Suppressor macrophage treated with lipopolysaccharide for 4 hours (primary cell): ENCODE measurements around the gene HSF2BP.

ENCODE experiments used
- DNase-seq: peaks from one replicate; pipeline ENCODE4 v3.0.0-alpha.2; 2020

HSF2BP gene

GRCh38 chr21:43648171-43648570 is 11.1 kb downstream of the HSF2BP start:
- no peak for DNase-seq

GRCh38 chr21:43646550-43647260 is 12.6 kb downstream of the HSF2BP start:
- DNase-seq = peak; percentile 94

DNA sequence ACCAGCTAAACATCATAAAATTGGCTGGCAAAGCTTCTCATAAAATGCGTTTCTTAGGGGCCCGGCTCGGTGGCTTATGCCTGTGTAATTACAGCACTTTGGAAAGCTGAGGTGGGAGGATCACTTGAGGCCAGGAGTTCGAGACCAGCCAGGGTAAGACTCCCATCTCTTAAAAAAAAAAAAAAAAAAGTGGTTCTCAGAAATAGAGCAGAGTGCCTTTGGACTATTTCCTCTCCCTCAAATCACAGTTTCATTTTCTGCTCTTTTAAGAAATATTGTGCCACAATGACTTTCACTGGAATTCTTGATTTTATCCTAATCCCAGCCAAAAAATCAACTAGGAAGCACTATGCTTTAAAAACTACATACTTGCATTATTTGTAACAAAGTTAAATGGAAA is 13.3 kb downstream of the HSF2BP start:
- peak; percentile 36 for DNase-seq

GRCh38 chr21:43645136-43645891 is 14.0 kb downstream of the HSF2BP start:
- DNase-seq = peak; percentile 93

DNA sequence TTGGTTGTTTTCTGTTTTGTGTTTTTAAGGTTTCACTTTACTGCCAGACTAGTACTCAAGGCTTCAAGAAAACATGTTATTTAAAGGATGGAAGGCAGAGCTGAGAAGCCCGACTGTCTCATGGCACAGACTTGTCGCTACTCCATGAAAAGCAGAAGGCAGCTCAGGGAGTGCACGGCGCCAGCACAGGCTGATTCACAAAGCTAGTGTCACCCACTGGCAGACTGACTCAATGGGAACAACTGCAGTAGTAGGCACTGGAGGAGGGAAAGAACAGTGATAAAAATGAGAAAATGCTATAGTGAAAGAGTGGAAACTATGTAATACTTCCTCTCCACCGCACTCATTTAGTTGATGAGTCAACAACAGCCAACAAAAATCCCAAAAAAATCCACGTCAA is 14.7 kb downstream of the HSF2BP start:
- peak; percentile 81 for DNase-seq

GRCh38 chr21:43644071-43644470 is 15.2 kb downstream of the HSF2BP start:
- no peak for DNase-seq

DNA sequence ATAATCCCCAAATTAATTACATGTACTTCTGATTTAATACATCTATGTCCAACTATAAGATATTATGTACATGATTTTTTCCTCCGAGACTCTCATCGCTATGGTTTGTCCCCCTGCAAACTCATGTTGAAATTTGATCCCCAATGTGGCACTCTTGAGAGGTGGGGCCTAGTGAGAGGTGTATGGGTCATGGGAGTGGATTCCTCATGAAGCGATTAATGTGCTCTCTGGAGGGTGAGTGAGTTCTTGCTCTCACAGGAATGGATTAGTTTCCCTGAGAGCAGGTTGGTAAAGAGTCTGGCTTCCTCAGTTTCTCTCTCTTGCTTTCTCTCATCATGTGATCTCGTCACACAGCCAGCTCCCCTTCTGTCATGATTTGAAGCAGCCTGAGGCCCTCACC is 16.1 kb downstream of the HSF2BP start:
- no peak for DNase-seq

DNA sequence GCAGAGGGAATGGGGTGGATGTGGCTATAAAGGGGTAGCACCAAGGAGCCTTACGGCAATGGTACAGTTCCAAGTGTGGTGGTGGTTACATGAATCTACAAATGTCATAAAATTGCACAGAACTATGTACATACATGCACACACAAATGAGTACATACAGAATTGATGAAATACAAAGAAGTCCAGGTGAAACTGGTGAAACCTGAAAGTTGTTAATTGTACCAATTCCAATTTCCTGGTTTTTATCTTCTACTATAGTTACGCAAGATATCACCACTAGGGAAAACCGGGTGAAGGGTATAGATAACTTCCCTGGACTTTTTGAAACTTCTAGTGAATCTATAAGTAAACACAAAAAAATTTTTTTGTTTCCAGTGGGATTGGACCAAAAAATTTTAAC is 18.9 kb downstream of the HSF2BP start:
- DNase-seq = no peak

DNA sequence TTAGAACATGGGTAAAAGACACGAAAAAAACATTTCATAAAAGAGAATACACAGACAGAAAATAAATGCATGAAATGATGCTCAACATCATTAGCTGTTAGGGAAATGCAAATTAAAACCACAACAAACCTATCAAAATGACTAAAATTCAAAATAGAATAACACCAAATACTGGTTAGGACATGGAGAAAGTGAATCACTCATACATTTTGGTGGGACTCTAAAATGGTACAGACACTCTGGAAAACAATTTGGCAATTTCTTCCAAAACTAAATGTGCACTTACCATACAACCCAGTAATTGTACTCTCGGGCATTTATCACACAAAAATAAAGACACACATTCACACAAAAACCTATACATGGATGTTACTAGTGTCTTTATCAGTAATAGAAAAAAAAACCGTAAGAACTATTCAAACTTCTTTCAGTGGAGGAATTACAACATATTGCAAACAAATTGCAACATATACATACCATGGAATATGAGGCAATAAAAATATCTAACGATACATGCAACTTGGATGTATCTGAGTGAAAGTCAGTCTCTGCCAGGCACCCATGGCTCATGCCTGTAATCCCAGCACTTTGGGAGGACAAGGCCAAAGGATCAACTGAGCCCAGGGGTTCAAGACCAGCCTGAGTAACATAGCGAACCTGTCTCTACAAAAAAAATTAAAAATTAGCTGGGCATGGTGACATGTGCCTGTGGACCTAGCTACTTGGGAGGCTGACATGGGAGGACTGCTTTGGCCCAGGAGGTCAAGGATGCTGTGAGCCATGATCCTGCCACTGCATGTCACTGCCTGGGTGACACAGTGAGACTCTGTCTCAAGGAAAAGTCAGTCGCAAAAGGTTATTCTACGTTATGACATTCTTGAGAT is 19.6 kb downstream of the HSF2BP start:
- peak; percentile 53 for DNase-seq

- no peak for DNase-seq
Observed at GRCh38 chr21:43637530-43638158, 21.6 kb downstream of the HSF2BP start.

GRCh38 chr21:43635436-43635835 is 23.9 kb downstream of the HSF2BP start:
- no peak for DNase-seq

- no peak for DNase-seq
Observed at GRCh38 chr21:43634618-43635017, 24.7 kb downstream of the HSF2BP start.

DNA sequence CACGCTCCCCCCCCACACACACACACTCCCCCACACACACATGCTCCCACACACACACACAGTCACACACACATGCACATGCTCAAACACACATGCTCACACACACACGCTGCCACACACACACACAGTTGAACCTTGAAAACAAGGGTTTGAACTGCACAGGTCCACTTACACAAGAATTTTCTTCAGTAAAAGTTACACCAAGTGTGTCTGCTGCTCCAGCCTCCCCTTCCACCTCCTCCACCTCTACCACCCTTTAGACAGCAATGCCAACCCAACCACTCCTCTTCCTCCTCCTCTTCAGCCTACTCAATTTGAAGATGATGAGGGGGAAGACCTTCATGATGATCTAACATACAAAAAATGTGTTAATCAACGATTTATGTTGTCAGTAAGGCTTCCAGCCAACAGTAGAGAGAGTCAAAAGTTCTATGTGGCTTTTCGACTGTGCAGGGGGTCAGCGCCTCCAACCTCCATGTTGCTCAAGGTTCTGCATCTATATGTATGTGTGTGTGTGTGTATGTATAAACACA is 26.8 kb downstream of the HSF2BP start:
- DNase-seq = no peak

DNA sequence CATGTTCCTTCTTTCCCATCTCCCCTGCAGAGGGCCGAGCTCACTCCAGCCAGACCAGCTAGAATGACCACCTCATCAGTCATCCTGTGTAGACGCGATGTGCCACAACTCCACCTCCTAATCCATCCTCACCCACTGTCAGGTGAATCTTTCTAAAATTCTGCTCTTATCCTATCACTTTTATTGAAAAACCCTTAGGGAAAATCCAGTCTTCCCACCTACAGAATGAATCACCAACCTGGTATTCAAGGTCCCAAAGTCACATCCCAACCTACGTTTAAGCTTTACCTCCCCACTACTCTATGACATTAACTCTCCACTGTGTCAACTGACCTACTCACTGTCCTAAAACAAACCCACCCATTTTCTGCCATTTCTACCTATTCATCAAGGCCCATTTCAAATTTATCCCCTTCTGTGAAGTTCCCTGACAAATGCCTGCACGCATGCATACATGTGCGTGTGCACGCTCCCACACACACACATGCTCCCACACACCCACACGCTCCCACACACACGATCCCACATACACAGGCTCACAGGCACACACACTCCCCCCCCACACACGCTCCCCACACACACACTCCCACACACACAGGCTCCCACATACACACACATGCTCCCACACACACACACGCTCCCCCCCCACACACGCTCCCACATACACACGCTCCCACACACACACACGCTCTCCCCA is 27.7 kb downstream of the HSF2BP start:
- no peak for DNase-seq

DNA sequence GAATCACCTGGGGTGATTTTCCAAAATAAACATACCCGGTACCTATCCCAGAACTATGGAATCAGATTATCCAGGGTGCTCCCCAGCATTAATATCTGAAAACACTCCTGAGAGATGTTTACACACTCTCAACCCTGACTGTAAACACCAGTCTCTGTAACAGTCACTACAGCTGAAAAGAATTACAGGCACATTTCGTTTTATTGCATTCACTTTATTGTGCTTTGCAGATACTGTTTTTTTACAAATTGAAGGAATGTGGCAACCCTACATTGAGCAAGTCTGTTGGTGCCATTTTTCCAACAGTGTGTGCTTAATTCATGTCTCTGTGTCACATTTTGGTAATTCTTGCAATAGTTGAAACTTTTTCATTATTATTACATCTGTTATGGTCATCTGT is 31.8 kb downstream of the HSF2BP start:
- no peak for DNase-seq

- DNase-seq = no peak
Observed at GRCh38 chr21:43626390-43626789, 32.9 kb downstream of the HSF2BP start.

DNA sequence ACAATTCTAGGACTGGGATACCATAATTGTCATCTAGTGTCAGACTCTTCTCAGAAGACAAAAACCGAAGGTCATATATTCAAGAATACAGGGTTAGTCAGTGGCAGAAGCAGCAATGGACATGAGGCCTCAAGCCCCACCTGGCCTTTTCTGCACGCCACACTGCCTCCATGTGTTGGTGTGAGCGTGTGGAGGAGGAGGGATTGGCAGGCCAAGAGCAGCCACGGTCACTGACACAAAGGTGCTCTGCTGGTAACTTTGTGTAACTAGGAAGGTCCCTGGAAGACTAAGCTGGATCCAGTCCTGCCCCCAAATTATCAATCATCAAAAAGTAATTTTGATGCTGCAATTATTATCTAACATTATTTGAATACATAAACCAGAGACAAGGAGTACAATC is 34.9 kb downstream of the HSF2BP start:
- no peak for DNase-seq

GRCh38 chr21:43623588-43623987 is 35.7 kb downstream of the HSF2BP start:
- no peak for DNase-seq

- no peak for DNase-seq
Observed at GRCh38 chr21:43622796-43623195, 36.5 kb downstream of the HSF2BP start.

DNA sequence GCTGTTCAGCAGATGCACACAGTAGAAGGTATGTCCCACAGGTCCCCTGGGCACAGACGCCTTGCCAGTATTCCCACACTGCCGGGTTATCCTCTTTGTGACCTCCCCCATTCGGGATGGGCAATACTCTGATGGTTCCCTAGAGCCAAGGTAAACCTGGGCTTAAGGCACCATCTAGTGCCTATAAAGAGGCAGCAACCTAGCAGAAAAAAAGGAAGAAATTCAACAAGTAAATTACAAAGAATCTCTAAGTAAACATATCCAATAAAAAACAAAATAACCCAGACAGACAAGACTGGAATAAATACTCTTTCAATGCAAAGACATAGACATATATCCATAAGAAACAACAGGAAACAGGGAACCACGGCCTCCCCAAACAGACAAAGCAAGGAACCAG is 39.4 kb downstream of the HSF2BP start:
- DNase-seq = no peak

GRCh38 chr21:43619344-43619743 is 39.9 kb downstream of the HSF2BP start:
- no peak for DNase-seq

DNA sequence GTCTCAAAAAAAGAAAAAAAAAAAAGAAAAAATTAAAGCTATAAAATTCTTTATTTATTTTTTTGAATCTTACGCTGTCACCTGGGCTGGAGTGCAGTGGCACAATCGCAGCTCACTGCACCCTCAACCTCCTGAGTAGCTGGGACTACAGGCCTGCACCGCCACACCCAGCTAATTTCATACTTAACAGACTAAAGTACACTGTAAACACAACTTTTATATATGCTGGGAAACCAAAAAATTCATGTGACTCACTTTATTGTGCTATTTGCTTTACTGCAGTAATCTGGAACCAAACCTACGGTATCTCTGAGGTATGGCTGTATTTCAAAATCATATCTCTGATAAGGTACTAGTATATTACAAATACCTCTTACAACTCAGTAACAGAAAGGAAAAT is 40.3 kb downstream of the HSF2BP start:
- DNase-seq = no peak
